Stimulated activated CD8-positive, alpha-beta memory T cell treated with anti-CD3 and anti-CD28 coated beads, Interleukin-7, amount 100 ng/mL, for 24 hours (primary cell): ENCODE data around the gene NCF2.

Experiments
- DNase-seq: peaks from one replicate; pipeline ENCODE4 v3.0.0-alpha.2; 2020; ENCODE audit warnings: low read depth

NCF2 gene

DNA sequence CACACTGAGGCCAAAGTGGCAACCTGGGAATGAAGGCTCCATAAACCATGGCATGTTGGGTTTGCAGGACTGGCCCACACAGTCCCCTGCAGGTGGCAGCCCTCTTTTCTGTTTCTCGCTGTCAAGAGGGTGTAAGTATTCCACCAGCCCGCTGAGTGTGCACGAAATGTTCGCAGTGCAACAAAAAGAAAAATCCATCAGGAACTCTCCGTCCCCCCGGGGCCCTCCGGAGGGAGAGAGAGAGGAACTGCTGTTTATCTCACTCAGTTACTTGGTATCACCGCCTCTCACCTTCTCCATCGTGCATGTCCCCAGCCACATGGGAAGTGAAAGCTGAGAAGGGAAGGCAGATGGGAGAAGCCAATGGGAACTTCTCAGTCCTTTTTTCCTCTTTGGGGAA, 38.3 kb downstream of the NCF2 start:
- no peak for DNase-seq

- DNase-seq: no peak
Measured at GRCh38 chr1:183550915-183551314, 39.3 kb downstream of the NCF2 start.

DNA sequence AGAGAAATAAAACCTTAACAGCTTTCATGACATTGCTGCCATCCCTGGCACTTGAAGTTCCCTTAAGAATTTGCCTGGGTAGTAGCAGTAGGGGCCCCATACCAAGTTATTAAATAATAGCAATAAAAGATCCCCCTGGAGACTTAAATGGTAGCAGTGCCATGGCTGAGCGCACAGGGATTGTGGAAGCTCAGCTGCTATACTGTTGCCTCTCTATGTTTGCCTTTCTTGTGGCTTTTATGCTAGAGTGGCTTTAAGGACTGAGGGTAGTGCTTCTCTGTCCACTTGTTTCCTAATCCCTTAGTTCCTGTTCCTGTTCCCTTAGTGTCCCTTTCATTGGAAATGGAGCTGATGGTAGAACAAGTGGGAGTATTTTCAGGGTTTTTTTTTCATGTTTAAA, 42.1 kb downstream of the NCF2 start:
- DNase-seq: no peak

GRCh38 chr1:183546427-183546826, 43.8 kb downstream of the NCF2 start:
- no peak for DNase-seq

DNA sequence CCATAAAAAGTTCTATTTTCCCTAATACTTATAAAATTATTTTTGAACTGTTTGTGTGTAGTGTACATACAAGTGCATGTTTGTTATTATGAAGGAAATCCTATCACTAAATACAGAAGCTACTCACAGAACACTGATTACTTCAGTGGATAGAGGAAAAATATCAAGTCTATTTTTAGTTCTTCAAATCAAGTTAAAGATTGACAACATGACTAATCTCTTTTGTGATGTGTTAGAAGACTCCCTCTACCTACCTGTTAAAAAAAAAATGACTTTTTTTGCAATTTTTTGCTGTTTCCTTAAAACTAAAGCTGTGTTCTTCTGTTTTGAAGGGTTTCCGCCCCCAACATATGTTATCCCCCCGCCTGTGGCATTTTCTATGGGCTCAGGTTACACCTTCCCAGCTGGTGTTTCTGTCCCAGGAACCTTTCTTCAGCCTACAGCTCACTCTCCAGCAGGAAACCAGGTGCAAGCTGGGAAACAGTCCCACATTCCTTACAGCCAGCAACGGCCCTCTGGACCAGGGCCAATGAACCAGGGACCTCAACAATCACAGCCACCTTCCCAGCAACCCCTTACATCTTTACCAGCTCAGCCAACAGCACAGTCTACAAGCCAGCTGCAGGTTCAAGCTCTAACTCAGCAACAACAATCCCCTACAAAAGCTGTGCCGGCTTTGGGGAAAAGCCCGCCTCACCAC, 45.5 kb downstream of the NCF2 start:
- DNase-seq: no peak

DNA sequence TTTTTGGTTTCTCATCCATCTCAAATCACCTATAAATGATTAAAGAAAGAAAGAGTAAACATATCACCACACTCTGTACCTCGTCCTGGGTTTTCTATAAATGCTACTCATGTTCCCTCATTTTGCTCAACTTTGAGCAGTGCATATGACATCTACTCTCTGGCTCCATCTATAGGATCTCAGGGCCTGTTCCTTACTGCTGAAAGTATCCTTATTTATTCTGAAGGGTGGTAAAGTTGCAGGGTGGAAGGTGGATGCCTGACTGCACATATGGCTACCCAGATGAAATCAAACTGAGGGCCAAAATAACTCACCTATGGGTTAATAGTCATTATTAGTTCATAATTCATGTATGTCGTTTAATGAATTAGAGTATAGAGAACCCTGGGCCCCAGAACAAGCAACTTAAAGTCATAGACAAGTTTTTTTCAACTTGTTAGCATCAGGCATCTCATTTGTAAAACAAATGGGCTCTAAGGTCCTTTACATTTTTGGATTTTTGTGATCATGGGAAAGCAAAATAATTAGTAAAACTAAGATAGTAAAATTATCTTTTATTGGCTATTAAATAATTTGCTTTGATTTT, 46.5 kb downstream of the NCF2 start:
- DNase-seq: no peak

- DNase-seq: no peak
Measured at GRCh38 chr1:183537405-183537804, 52.9 kb downstream of the NCF2 start.

GRCh38 chr1:183533617-183534174, 56.6 kb downstream of the NCF2 start:
- DNase-seq: no peak

- DNase-seq: no peak
Measured at GRCh38 chr1:183528577-183528976, 61.7 kb downstream of the NCF2 start.

DNA sequence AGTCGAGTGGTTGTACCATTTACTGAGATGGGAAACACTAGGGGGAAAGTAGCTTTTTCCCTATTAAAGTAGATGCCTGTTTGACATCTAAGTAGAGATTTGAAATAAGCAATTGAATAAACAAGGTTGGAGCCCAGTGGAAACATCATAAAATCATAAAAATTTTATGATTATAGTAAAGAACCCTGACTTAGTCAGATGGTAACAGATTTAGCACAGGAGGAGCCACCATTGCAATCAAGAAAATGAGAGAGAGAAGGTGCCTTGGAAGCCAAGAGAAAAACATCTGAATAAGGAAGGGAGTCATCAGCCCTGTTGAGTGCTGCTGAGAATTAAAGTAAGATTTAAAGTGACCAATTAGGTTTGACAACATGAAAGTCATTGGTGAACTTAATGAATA, 68.2 kb downstream of the NCF2 start:
- DNase-seq: no peak

GRCh38 chr1:183520379-183520778, 69.9 kb downstream of the NCF2 start:
- DNase-seq: no peak

- DNase-seq: no peak
Measured at GRCh38 chr1:183517401-183517800, 72.9 kb downstream of the NCF2 start.

DNA sequence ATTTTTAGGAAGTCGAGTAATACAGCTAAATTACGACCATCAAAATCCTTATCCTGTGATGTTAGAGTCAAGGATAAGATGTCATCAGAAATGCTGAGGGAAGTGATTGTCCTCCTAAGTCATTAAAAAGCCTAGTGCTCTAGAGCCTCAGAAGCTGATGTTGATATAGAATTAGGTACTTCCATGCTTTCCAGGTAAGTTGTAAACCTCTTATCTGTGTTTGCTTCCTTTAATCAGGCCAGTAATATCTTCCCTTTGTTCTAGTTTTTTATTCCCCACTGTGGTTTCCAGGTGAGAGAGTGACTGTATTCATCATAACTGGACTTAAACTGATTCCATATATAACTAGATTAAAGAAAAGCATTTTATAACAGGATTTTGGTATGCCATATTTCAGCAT, 73.5 kb downstream of the NCF2 start:
- no peak for DNase-seq

GRCh38 chr1:183515002-183515689, 75.1 kb downstream of the NCF2 start:
- DNase-seq: no peak

DNA sequence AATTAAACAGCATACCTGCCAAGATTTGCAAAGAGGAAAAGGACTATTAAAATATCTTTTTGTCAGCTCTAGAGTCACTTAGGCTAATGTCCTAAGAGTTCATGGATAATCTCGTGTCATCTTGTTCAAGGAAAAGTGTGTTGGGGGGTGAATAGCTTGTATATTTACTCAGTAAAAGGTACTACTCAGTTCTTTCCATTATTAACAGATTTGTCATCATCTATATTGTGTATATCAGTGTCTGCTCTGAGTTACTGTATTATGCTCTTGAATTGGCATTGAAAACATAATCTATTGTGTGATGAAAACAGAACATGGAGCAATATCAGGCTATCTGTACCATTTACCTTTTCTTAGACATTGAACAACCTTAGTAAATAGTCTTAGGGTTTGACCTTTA, 76.0 kb downstream of the NCF2 start:
- no peak for DNase-seq

- DNase-seq: no peak
Measured at GRCh38 chr1:183512450-183512849, 77.8 kb downstream of the NCF2 start.

DNA sequence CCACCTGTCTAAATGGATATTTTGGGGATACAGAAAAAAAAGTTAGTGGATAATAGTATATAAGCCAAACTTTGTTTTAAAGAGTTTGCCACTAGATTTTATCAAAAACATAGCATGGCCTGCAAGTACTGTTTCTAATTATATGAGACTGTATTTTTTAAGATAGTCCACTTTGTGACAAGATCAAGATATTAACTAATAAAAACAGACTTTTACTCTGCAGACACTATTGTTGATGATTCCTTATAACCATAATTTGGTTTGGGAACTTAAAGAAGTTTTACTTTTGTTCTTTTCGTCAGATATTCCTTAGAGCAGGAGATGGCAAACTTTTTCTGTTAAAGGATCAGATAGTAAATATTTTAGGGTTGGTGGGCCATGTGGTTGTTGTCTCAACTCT, 81.6 kb downstream of the NCF2 start:
- no peak for DNase-seq

DNA sequence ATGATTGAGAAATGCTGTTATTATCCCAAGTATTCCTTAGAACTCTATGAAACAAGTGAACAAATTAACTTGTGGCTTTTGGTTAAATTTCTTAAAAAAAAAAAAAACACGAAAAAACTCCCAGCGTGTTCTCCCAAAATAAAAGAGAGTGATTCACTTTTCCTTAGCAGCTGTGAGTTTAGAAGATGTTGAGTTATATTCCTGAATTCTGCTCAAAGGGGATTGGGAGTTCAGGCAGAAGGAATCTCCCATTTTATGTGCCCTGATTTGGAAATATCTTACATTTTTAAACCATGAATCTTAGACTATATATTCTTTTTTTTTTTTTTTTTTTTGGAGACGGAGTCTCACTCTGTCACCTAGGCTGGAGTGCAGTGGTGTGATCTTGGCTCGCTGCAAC, 83.7 kb downstream of the NCF2 start:
- no peak for DNase-seq
